T-helper 1 cell treated with Interleukin-12 subunit alpha and Interleukin-12 subunit beta and Interleukin-4 antibody, amounts not matched to agents 30 μg/mL and 1 μg/mL, for 36 hours (primary cell): ENCODE measurements around the gene DYNLL1.

ENCODE experiments used
- H3K27ac Mint-ChIP-seq: one replicate; pipeline ENCODE4 v1.8.0; 2021; ENCODE audit warnings: mild to moderate bottlenecking, mixed read lengths
- H3K27me3 Mint-ChIP-seq: one replicate; pipeline ENCODE4 v1.8.0; 2021; ENCODE audit warnings: low read depth, mixed read lengths
- H3K36me3 Mint-ChIP-seq: one replicate; pipeline ENCODE4 v1.8.0; 2021; ENCODE audit warnings: low read depth, mixed read lengths
- H3K4me1 Mint-ChIP-seq: one replicate; pipeline ENCODE4 v1.8.0; 2021; ENCODE audit warnings: low read depth, mixed read lengths
- H3K4me3 Mint-ChIP-seq: one replicate; pipeline ENCODE4 v1.8.0; 2021; ENCODE audit warnings: mild to moderate bottlenecking, moderate library complexity, mixed read lengths
- H3K9me3 Mint-ChIP-seq: one replicate; pipeline ENCODE4 v1.8.0; 2021; ENCODE audit warnings: mixed read lengths

DYNLL1 gene

GRCh38 chr12:120542166-120542565 lies 46.3 kb downstream of the DYNLL1 start:
- H3K27me3 Mint-ChIP-seq, result no peaks in the 10 kb centered on the region
- H3K36me3 Mint-ChIP-seq, result peaks cover 23% of the 10 kb centered on the region
- no peak overlapping the region for H3K27ac Mint-ChIP-seq
- peaks cover 28% of the 10 kb centered on the region for H3K4me1 Mint-ChIP-seq
- H3K9me3 Mint-ChIP-seq, result no peaks in the 10 kb centered on the region
- no peak overlapping the region for H3K4me3 Mint-ChIP-seq

- H3K4me3 Mint-ChIP-seq, result no peak overlapping the region
- peaks cover 6% of the 10 kb centered on the region for H3K4me1 Mint-ChIP-seq
- no peak overlapping the region for H3K27ac Mint-ChIP-seq
- H3K36me3 Mint-ChIP-seq, result peaks cover 15% of the 10 kb centered on the region
- no peaks in the 10 kb centered on the region for H3K27me3 Mint-ChIP-seq
- no peaks in the 10 kb centered on the region for H3K9me3 Mint-ChIP-seq
These were observed 48.8 kb downstream of the DYNLL1 start for GRCh38 chr12:120544691-120545090.

- Mint-ChIP-seq H3K4me3 (no peak overlapping the region), H3K4me1 (peaks cover 2% of the 10 kb centered on the region), H3K27me3 (no peaks in the 10 kb centered on the region), H3K36me3 (peaks cover 12% of the 10 kb centered on the region), H3K9me3 (no peaks in the 10 kb centered on the region), H3K27ac (no peak overlapping the region)
These were observed 50.1 kb downstream of the DYNLL1 start for GRCh38 chr12:120546050-120546386.
